H9 (cell line): Measurements from ENCODE around the gene SDK1. TPM values are rescaled to one million over a fixed set of nuclear protein-coding genes. Genes with fewer than 3 reads are reported as not detected.

Experiments
- DNase-seq: peaks from one replicate; pipeline ENCODE4 v3.0.0-alpha.2; 2017
- H2AFZ ChIP-seq: one replicate; pipeline ENCODE4 v1.6.1; 2013; ENCODE audit warnings: mild to moderate bottlenecking, low read length, control low read depth, moderate library complexity
- H2AK5ac ChIP-seq: 2 replicates; pipeline ENCODE4 v1.6.1; 2013; ENCODE audit warnings: low read length, control low read depth, mixed read lengths; ENCODE audit not compliant: insufficient read length
- H2BK120ac ChIP-seq: one replicate; pipeline ENCODE4 v1.6.1; 2013; ENCODE audit warnings: low read depth, mild to moderate bottlenecking, low read length, control low read depth, inconsistent platforms; ENCODE audit not compliant: poor library complexity, severe bottlenecking
- H2BK12ac ChIP-seq: 2 replicates; pipeline ENCODE4 v1.6.1; 2013; ENCODE audit warnings: low read length, control low read depth, mixed read lengths, low read depth; ENCODE audit not compliant: insufficient read length
- H2BK15ac ChIP-seq: 2 replicates; pipeline ENCODE4 v1.6.1; 2013; ENCODE audit warnings: low read depth, low read length, control low read depth
- H2BK20ac ChIP-seq: one replicate; pipeline ENCODE4 v1.6.1; 2013; ENCODE audit warnings: low read depth, mild to moderate bottlenecking, low read length, control low read depth, inconsistent platforms; ENCODE audit not compliant: poor library complexity, severe bottlenecking
- H2BK5ac ChIP-seq: 2 replicates; pipeline ENCODE4 v1.6.1; 2013; ENCODE audit warnings: low read length, control low read depth, mixed read lengths; ENCODE audit not compliant: insufficient read length
- H3K14ac ChIP-seq: 2 replicates; pipeline ENCODE4 v1.6.1; 2013; ENCODE audit warnings: low read length, control low read depth; ENCODE audit not compliant: insufficient read depth
- H3K18ac ChIP-seq: 2 replicates; pipeline ENCODE4 v1.6.1; 2013; ENCODE audit warnings: low read depth, mild to moderate bottlenecking, mixed read lengths, low read length, control low read depth; ENCODE audit not compliant: insufficient read length
- H3K23ac ChIP-seq: 2 replicates; pipeline ENCODE4 v1.6.1; 2013; ENCODE audit warnings: low read length, control low read depth, mixed read lengths, low read depth; ENCODE audit not compliant: insufficient read length
- H3K23me2 ChIP-seq: 2 replicates; pipeline ENCODE4 v1.6.1; 2013; ENCODE audit warnings: low read depth, mild to moderate bottlenecking, mixed read lengths, low read length, control low read depth; ENCODE audit not compliant: insufficient read length, poor library complexity, severe bottlenecking
- H3K27ac ChIP-seq: 2 replicates; pipeline ENCODE4 v1.5.1; 2013; ENCODE audit warnings: low read length, control low read depth, mixed read lengths, low read depth; ENCODE audit not compliant: insufficient read length
- H3K27me3 ChIP-seq: 2 replicates; pipeline ENCODE4 v1.6.1; 2013; ENCODE audit warnings: low read length, control low read depth, inconsistent platforms; ENCODE audit not compliant: insufficient read depth
- H3K4ac ChIP-seq: 2 replicates; pipeline ENCODE4 v1.6.1; 2013; ENCODE audit warnings: low read depth, mild to moderate bottlenecking, control low read depth, inconsistent platforms, low read length, moderate library complexity
- H3K4me1 ChIP-seq: 2 replicates; pipeline ENCODE4 v1.6.1; 2013; ENCODE audit warnings: low read length, control low read depth, inconsistent platforms; ENCODE audit not compliant: insufficient read depth
- H3K4me2 ChIP-seq: 2 replicates; pipeline ENCODE4 v1.6.1; 2013; ENCODE audit warnings: low read length, control low read depth, mixed read lengths; ENCODE audit not compliant: insufficient read length, insufficient read depth
- H3K56ac ChIP-seq: 2 replicates; pipeline ENCODE4 v1.6.1; 2013; ENCODE audit warnings: low read depth, mild to moderate bottlenecking, mixed read lengths, low read length, control low read depth; ENCODE audit not compliant: insufficient read length
- H3K79me1 ChIP-seq: 2 replicates; pipeline ENCODE4 v1.6.1; 2013; ENCODE audit warnings: low read depth, mild to moderate bottlenecking, moderate library complexity, low read length, control low read depth, inconsistent platforms; ENCODE audit not compliant: insufficient read depth, poor library complexity, severe bottlenecking
- H3K79me2 ChIP-seq: 2 replicates; pipeline ENCODE4 v1.6.1; 2013; ENCODE audit warnings: low read length, control low read depth, inconsistent platforms; ENCODE audit not compliant: insufficient read depth
- H3K9ac ChIP-seq: 2 replicates; pipeline ENCODE4 v1.6.1; 2013; ENCODE audit warnings: low read length, control low read depth, mixed read lengths; ENCODE audit not compliant: insufficient read length; ENCODE audit errors: extremely low read depth
- H3K9me3 ChIP-seq: one replicate; pipeline ENCODE4 v1.6.1; 2013; ENCODE audit warnings: low read depth, low read length, inconsistent platforms; ENCODE audit not compliant: control insufficient read depth
- H3T11ph ChIP-seq: one replicate; pipeline ENCODE4 v1.6.1; 2013; ENCODE audit warnings: mild to moderate bottlenecking, low read length, control low read depth, inconsistent platforms
- H4K20me1 ChIP-seq: one replicate; pipeline ENCODE4 v1.6.1; 2013; ENCODE audit not compliant: control insufficient read depth, insufficient read length, insufficient read depth
- H4K5ac ChIP-seq: 2 replicates; pipeline ENCODE4 v1.6.1; 2013; ENCODE audit warnings: low read depth, mild to moderate bottlenecking, mixed read lengths, low read length, control low read depth; ENCODE audit not compliant: insufficient read length
- H4K8ac ChIP-seq: replicated peaks from 2 replicates; pipeline ENCODE4 v1.6.1; 2013; ENCODE audit warnings: low read length, control low read depth, mixed read lengths, low read depth; ENCODE audit not compliant: insufficient read length
- H4K91ac ChIP-seq: 2 replicates; pipeline ENCODE4 v1.6.1; 2013; ENCODE audit warnings: low read depth, mild to moderate bottlenecking, moderate library complexity, mixed read lengths, low read length, control low read depth; ENCODE audit not compliant: insufficient read length
- H3K27ac Mint-ChIP-seq, 3 experiments: 2 replicates in 2 of 3; 3 replicates in 1 of 3; pipeline ENCODE4 v1.8.0; 2020 to 2021; ENCODE audit warnings: mixed read lengths in 3 of 3, mild to moderate bottlenecking in 1 of 3, moderate library complexity in 1 of 3
- H3K27me3 Mint-ChIP-seq: 2 replicates; pipeline ENCODE4 v1.8.0; 2021; ENCODE audit warnings: low read depth, mild to moderate bottlenecking, moderate library complexity, mixed read lengths
- H3K36me3 Mint-ChIP-seq, 3 experiments: 2 replicates in 2 of 3; 3 replicates in 1 of 3; pipeline ENCODE4 v1.8.0; 2020 to 2021; ENCODE audit warnings: low read depth in 3 of 3, mixed read lengths in 3 of 3; ENCODE audit not compliant: insufficient read depth in 1 of 3
- H3K4me1 Mint-ChIP-seq, 2 experiments: 2 replicates each; pipeline ENCODE4 v1.8.0; 2020; ENCODE audit warnings: mixed read lengths in 2 of 2
- H3K4me3 Mint-ChIP-seq, 2 experiments: 2 replicates in 1 of 2; 3 replicates in 1 of 2; pipeline ENCODE4 v1.8.0; 2020 to 2021; ENCODE audit warnings: mild to moderate bottlenecking in 2 of 2, mixed read lengths in 2 of 2, moderate library complexity in 1 of 2
- H3K9me3 Mint-ChIP-seq, 2 experiments: 2 replicates in 1 of 2; 3 replicates in 1 of 2; pipeline ENCODE4 v1.8.0; 2020; ENCODE audit warnings: mild to moderate bottlenecking in 2 of 2, mixed read lengths in 2 of 2, moderate library complexity in 1 of 2
- WGBS: extraction: QIAGEN DNeasy Blood & Tissue Kit; methylation state at CpG from one replicate; pipeline ENCODE4 v1.1.7; 2013; ENCODE audit warnings: missing lambda C conversion rate, low lambda C conversion rate, mixed read lengths; ENCODE audit not compliant: insufficient read length; ENCODE audit errors: extremely low coverage; 5-methylcytosine and 5-hydroxymethylcytosine counted together
- total RNA-seq: library from RNA; stranded (reverse); gene quantifications from 2 replicates; pipeline ENCODE4 v1.2.1, GENCODE V29; 2021
- TF ChIP-seq, protein P1 (sequence below): fragments of 200-600 bp; sonication (generic); conservative IDR thresholded peaks from 3 replicates; pipeline ENCODE4 v1.8.0; 2021; ENCODE audit warnings: antibody characterized with exemption, mild to moderate bottlenecking

SDK1 gene
- total RNA-seq, 1 experiment from 2014 or later: 8.7 TPM

DNA sequence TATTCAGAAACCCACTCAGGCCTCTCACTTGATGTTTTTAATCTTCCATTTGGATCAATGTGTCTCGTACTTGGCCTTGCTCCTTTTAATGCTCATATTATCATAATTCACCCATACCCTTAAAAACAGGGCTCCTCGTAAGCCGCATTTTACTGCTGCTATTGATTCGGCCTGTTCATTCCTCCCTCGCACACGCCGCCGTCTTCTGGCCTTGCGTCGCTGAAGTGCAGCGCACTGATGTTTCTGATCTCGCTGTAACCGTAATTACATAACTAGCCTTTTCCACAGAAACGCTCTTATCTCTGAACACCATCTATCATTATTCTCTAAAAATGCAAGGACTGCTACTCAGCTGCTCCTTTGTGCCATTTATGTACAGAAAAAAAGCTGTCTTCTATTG is 836.5 kb downstream of the SDK1 start:
- Mint-ChIP-seq H3K27me3 (no peaks in the 10 kb centered on the region; the same call in 1 of the 2 replicates), H3K4me1 (peaks cover 46 to 62% of the 10 kb centered on the region in 2 experiments), H3K27ac (no peak overlapping the region; a peak in 1 of 7 replicates), H3K4me3 (no peak overlapping the region), H3K9me3 (no peaks in the 10 kb centered on the region; a peak in 1 of 5 replicates), H3K36me3 (peaks cover 0 to 4% (median 0%) of the 10 kb centered on the region in 3 experiments; a peak in 1 of 7 replicates)
- no peaks in the 10 kb centered on the region for H3K79me1 ChIP-seq
- H4K20me1 ChIP-seq: no peaks in the 10 kb centered on the region
- no peak overlapping the region for H4K5ac ChIP-seq
- no peak overlapping the region for H4K8ac ChIP-seq
- H2AFZ ChIP-seq: no peak overlapping the region
- no peak overlapping the region for H2BK15ac ChIP-seq
- no peaks in the 10 kb centered on the region for H3K79me2 ChIP-seq
- H2BK5ac ChIP-seq: no peak overlapping the region
- no peaks in the 10 kb centered on the region for H3K23me2 ChIP-seq
- H3K4me1 ChIP-seq: peaks cover 9% of the 10 kb centered on the region; the same call in 1 of the 2 replicates
- H2AK5ac ChIP-seq: no peak overlapping the region
- H2BK12ac ChIP-seq: no peak overlapping the region
- no peak overlapping the region for H3K4me2 ChIP-seq
- no peak overlapping the region for H3K23ac ChIP-seq
- no peaks in the 10 kb centered on the region for H3K9me3 ChIP-seq
- H2BK120ac ChIP-seq: no peak overlapping the region
- H3K27me3 ChIP-seq: no peaks in the 10 kb centered on the region
- H3K27ac ChIP-seq: no peak overlapping the region
- H2BK20ac ChIP-seq: no peak overlapping the region
- no peak for DNase-seq
- H3K18ac ChIP-seq: no peak overlapping the region
- no peak overlapping the region for H3T11ph ChIP-seq
- no peak overlapping the region for H3K4ac ChIP-seq
- H3K56ac ChIP-seq: no peak overlapping the region
- H3K9ac ChIP-seq: no peak overlapping the region
- TF ChIP-seq, protein P1, sequence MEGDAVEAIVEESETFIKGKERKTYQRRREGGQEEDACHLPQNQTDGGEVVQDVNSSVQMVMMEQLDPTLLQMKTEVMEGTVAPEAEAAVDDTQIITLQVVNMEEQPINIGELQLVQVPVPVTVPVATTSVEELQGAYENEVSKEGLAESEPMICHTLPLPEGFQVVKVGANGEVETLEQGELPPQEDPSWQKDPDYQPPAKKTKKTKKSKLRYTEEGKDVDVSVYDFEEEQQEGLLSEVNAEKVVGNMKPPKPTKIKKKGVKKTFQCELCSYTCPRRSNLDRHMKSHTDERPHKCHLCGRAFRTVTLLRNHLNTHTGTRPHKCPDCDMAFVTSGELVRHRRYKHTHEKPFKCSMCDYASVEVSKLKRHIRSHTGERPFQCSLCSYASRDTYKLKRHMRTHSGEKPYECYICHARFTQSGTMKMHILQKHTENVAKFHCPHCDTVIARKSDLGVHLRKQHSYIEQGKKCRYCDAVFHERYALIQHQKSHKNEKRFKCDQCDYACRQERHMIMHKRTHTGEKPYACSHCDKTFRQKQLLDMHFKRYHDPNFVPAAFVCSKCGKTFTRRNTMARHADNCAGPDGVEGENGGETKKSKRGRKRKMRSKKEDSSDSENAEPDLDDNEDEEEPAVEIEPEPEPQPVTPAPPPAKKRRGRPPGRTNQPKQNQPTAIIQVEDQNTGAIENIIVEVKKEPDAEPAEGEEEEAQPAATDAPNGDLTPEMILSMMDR: no peak
- no CpG with 5 or more reads among the region's 14 CpGs for WGBS
- no peak overlapping the region for H3K14ac ChIP-seq
- no peak overlapping the region for H4K91ac ChIP-seq
